Measurements from ENCODE around the gene C8G.

C8G gene

GRCh38 chr9:136983167-136983566 lies 38.1 kb downstream of the C8G start:
- DNase-seq (ENCODE audit: low read depth), result no peak

- DNase-seq (ENCODE audit: low read depth), result no peak
Observed at GRCh38 chr9:136983656-136984314, 38.7 kb downstream of the C8G start.

DNA sequence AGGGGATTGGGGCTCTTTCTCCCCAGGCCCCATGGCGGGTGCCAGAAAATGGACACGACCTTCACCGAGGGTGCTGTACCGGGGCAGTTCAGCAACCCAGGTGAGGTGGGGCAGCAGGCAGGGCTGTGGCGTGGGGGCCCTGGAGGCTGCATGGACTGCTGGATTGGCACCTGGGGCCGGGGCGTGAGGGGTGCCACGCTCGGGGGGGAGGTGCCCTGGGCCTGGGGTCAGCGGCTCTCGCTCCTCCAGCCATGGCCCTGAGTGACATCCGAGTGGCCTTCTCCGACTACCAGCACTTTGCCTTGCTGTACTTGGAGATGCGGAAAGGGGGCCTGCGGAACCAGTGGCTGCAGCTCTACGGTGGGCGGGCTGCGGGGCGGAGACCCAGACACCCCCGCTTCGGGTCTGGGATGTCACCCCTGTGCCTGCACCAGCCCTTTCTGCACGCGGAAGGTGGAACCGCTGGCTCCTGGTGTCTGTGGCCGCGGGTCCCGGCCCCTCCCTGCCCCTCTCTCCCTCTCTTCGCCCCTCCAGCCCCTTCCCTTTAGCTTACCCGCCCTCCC lies 39.5 kb downstream of the C8G start:
- no peak for DNase-seq (ENCODE audit: low read depth)

DNA sequence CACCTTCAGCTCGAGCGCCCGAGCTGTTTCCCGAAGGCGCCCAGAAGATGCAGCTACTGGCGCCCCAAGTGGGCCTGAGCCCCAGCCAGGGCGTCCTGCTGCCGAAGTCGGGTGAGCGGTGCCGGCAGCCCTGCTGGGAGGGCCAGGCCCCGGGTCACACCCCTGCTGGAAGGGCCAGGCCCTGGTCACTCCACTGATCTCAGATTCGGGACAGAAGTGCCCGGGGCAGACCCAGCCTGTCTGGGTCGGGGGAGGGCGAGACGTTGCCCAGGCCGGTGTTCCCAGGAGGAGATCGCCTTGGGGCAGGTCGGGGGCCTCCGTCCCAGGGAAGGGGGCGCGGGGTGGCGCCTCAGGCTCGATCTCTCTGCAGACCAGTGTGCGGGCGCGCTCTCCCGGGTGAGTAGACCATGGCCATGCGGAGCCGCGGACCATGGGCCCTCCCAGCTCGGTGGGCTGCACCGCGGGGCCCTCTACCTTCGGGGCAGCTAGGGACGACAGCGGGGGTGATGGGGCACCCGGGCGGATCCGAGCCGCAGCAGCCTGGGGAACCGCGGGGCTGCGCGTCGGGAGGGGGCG lies 40.1 kb downstream of the C8G start:
- no peak for DNase-seq (ENCODE audit: low read depth)

- no peak for DNase-seq (ENCODE audit: low read depth)
Observed at GRCh38 chr9:136985853-136986252, 40.8 kb downstream of the C8G start.

- DNase-seq (ENCODE audit: low read depth), result no peak
Observed at GRCh38 chr9:136988872-136989271, 43.8 kb downstream of the C8G start.

DNA sequence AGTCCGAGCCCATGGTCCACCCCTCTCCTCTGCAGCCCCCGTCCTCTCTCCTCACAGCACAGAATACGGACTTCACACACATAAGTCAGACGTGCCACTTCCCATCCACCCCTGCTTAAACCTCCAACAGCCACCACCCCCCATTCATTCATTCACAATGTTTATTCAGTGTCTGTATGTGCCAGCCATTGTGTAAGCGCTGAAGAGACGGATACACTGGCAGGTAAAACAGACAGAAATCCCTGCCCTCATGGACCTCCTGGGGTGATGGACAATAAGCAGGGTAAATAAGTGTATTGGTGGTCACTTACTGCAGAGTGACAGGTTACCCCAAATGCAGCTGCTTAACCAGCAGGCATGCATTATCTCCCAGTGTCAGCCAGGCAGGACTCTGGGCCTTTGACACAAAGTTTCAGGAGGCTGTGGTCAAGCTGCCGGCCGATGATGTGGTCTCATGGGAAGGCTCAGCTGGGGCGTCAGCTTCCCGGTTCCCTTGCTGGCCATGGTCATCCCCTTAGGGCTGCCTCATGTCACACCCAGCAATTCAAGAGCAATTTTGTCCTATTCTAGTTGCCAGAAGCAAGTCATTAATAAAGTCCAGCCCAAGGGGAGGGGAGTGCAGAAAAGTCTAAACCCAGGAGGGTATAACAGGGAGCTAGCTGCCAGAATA lies 45.3 kb downstream of the C8G start:
- no peak for DNase-seq (ENCODE audit: low read depth)

- peak; percentile 92 for DNase-seq (ENCODE audit: low read depth)
Observed at GRCh38 chr9:136991993-136992818, 47.2 kb downstream of the C8G start, which contains the start of gene PAXX. Gene PAXX, plus strand, starts transcription at chr9:136992422. Its CDS starts 22 bp downstream, at chr9:136992444.

DNA sequence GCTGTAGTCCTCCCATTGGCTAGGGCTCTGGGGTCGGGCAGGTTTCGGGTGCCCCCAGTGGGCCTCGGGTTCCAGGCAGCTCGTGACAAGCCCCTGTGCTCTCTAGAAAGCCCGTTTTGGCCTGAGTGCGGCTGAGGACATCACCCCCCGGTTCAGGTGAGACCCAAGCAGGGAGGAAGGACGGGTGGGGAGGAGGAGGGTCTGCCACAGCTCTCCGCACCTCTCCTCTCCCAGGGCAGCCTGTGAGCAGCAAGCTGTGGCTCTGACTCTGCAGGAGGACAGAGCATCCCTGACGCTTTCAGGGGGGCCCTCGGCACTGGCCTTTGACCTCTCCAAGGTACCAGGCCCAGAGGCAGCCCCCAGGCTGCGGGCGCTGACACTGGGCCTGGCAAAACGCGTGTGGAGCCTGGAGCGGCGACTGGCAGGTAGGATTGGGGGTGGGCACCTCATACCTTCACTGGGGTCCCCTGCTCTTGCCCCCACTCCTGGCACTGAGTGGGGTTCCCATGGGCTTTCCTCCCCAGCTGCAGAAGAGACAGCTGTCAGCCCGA lies 47.9 kb downstream of the C8G start:
- no peak for DNase-seq (ENCODE audit: low read depth)

DNA sequence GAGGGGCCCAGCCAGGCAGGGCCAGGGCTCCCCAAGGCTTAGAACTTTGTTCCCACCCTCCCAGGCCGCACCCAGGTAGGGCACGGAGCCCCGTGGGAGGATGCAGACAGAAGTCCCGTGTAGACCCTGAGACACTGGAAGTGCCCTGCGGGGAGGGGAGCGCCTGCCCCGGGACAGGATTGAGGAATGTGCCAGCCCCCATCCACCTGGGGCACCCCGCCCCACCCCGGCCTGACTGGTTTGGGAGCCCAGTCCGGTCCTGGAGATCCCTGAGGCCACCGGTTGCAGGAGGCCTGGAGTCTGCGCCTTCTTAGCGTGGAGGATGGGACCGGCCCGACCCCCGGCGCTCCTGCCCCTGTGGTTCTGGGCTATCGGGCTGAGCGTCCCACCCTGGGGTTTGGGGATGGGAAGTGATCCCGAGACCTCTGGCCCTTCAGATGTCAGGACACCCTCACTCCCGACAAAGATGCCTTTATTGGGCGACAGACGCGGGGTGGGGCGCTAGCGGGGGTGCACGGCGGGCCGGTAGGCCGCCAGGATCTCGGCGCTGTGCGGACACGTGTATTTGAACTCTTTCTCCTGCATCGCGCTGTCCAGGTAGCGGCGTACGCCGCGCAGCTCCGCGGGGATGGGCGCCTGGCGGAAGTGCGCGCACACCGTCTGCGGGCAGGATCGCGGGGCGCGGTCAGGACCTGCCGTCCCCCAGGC lies 49.3 kb downstream of the C8G start:
- no peak for DNase-seq (ENCODE audit: low read depth)

- DNase-seq (ENCODE audit: low read depth), result no peak
Observed at GRCh38 chr9:136994888-136995230, 49.8 kb downstream of the C8G start.

- DNase-seq (ENCODE audit: low read depth), result no peak
Observed at GRCh38 chr9:136995362-136995761, 50.3 kb downstream of the C8G start.

DNA sequence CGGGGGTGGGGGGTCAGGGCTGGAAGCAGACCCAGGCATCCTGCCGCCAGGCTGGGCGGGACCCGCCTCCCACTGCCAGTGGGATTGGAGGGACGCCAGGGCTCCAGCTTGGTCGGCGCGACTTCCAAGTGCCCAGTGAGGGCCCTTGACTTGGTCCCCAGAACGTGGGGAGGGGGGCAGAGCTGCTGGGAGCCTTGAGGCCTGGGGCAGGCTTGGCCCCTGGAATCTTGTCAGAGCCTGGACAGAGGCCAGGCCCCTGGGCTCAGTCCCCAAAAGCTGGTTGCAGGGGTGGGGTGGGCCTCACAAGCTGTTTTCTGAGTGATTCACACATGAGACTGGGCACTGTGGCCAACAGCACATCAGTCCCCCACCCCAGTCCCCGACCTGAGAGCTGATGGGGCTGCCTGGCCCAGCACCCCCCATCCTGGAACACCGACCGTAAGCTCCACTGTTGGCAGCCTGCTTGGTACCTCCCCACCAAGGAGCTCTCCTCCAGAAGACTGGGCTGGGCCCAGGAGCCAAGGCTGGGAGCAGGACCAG lies 50.8 kb downstream of the C8G start:
- no peak for DNase-seq (ENCODE audit: low read depth)

Measured in stimulated activated CD8-positive, alpha-beta memory T cell treated with anti-CD3 and anti-CD28 coated beads, Interleukin-4, amount 100 ng/mL, for 24 hours (primary cell).